Activated naive CD8-positive, alpha-beta T cell treated with anti-CD3 and anti-CD28 coated beads, Interleukin-2, amount 10 ng/mL, durations not matched to agents 7 days and 5 days (primary cell): ENCODE results near the gene FPGS. TPM values are rescaled to one million over a fixed set of nuclear protein-coding genes. Genes with fewer than 3 reads are reported as not detected.

Experiments used
- ATAC-seq: fragments of 150-1000 bp; cut with Tn5 transposase; one replicate; pipeline ENCODE4 v1.10.0; 2021; ENCODE audit warnings: low read depth, moderate library complexity
- POLR2A ChIA-PET: fragments of 350-600 bp; sonication (Branson Sonifier 250); formaldehyde crosslinking; loops from one replicate; lab custom pipeline; 2021; ENCODE audit warnings: antibody characterized with exemption; lab: Charles Lee
- DNase-seq: peaks from one replicate; pipeline ENCODE4 v3.0.0; 2021
- H3K27ac Mint-ChIP-seq: one replicate; pipeline ENCODE4 v1.8.0; 2022; ENCODE audit warnings: mild to moderate bottlenecking, mixed read lengths
- H3K27me3 Mint-ChIP-seq: one replicate; pipeline ENCODE4 v1.8.0; 2022; ENCODE audit warnings: mild to moderate bottlenecking, moderate library complexity, mixed read lengths
- H3K36me3 Mint-ChIP-seq: one replicate; pipeline ENCODE4 v1.8.0; 2021; ENCODE audit warnings: mild to moderate bottlenecking, mixed read lengths
- H3K4me1 Mint-ChIP-seq: one replicate; pipeline ENCODE4 v1.8.0; 2021; ENCODE audit warnings: mixed read lengths
- H3K4me3 Mint-ChIP-seq: one replicate; pipeline ENCODE4 v1.8.0; 2022; ENCODE audit warnings: mild to moderate bottlenecking, moderate library complexity, mixed read lengths
- H3K9me3 Mint-ChIP-seq: one replicate; pipeline ENCODE4 v1.8.0; 2021; ENCODE audit warnings: mixed read lengths
- total RNA-seq, 2 experiments: library from RNA; stranded (reverse); gene quantifications; one replicate each; pipeline ENCODE4 v1.2.3, GENCODE V29; 2021

FPGS gene
- total RNA-seq, 2 experiments from 2014 or later: 108 to 109 TPM

GRCh38 chr9:127796225-127796813 is 6.4 kb upstream of the FPGS start:
- peak; percentile 11 for ATAC-seq
- POLR2A ChIA-PET: interaction anchor here (0.6 to 1.7 kb wide), 11 partner anchors 10 to 260 kb away, joined by 3 to 14 read pairs (median 4); partner anchors contain the start of genes CDK9 and ENG
- Mint-ChIP-seq H3K27me3 (no peaks in the 10 kb centered on the region), H3K27ac (peak overlapping the region; percentile 73), H3K4me3 (peak overlapping the region; percentile 69), H3K9me3 (no peaks in the 10 kb centered on the region), H3K4me1 (peaks cover 24% of the 10 kb centered on the region), H3K36me3 (peaks cover 4% of the 10 kb centered on the region)
- DNase-seq: no peak

- Mint-ChIP-seq H3K4me3 (peak overlapping the region; percentile 69), H3K27me3 (no peaks in the 10 kb centered on the region), H3K36me3 (peaks cover 3% of the 10 kb centered on the region), H3K27ac (peak overlapping the region; percentile 73), H3K4me1 (peaks cover 27% of the 10 kb centered on the region), H3K9me3 (no peaks in the 10 kb centered on the region)
- DNase-seq: no peak
- POLR2A ChIA-PET: interaction anchor here (0.6 to 1.7 kb wide), 15 partner anchors 9 to 261 kb away, joined by 3 to 14 read pairs (median 4); partner anchors contain the start of genes CDK9 and ENG
- ATAC-seq: peak; percentile 51
These were observed 5.8 kb upstream of the FPGS start for GRCh38 chr9:127796852-127797370.

- Mint-ChIP-seq H3K9me3 (no peaks in the 10 kb centered on the region), H3K36me3 (peaks cover 7% of the 10 kb centered on the region), H3K27ac (peak overlapping the region; percentile 86), H3K4me3 (peak overlapping the region; percentile 85), H3K4me1 (peaks cover 26% of the 10 kb centered on the region), H3K27me3 (no peaks in the 10 kb centered on the region)
- ATAC-seq (no peak), DNase-seq (no peak)
- POLR2A ChIA-PET: interaction anchor here (0.6 to 4.1 kb wide), 11 partner anchors 10 to 386 kb away, joined by 3 to 16 read pairs (median 5); partner anchors contain the start of genes CDK9 and SH2D3C
These were observed 617 bp upstream of the FPGS start for GRCh38 chr9:127801955-127802575.

- Mint-ChIP-seq H3K4me1 (peaks cover 19% of the 10 kb centered on the region), H3K27me3 (no peaks in the 10 kb centered on the region), H3K36me3 (peaks cover 7% of the 10 kb centered on the region), H3K4me3 (peak overlapping the region; percentile 97), H3K27ac (peak overlapping the region; percentile 98), H3K9me3 (no peaks in the 10 kb centered on the region)
- DNase-seq: no peak
- ATAC-seq: no peak
- POLR2A ChIA-PET: interaction anchor here (0.6 to 4.1 kb wide), 8 partner anchors 11 to 234 kb away, joined by 3 to 16 read pairs (median 4); partner anchors contain the start of gene CDK9
These were observed 1.0 kb downstream of the FPGS start for GRCh38 chr9:127803507-127804352.

- no peak for ATAC-seq
- H3K27me3 Mint-ChIP-seq: no peaks in the 10 kb centered on the region
- H3K36me3 Mint-ChIP-seq: peaks cover 11% of the 10 kb centered on the region
- peaks cover 19% of the 10 kb centered on the region for H3K4me1 Mint-ChIP-seq
- H3K9me3 Mint-ChIP-seq: no peaks in the 10 kb centered on the region
- DNase-seq: no peak
- H3K27ac Mint-ChIP-seq: no peak overlapping the region
- POLR2A ChIA-PET: interaction anchor here (0.7 kb wide), 1 partner anchor 90 kb away, joined by 3 read pairs; the partner anchor contains the start of gene PTRH1
- no peak overlapping the region for H3K4me3 Mint-ChIP-seq
These were observed 2.9 kb downstream of the FPGS start for GRCh38 chr9:127805620-127806019.

- no peaks in the 10 kb centered on the region for H3K27me3 Mint-ChIP-seq
- no peak overlapping the region for H3K4me3 Mint-ChIP-seq
- H3K9me3 Mint-ChIP-seq: no peaks in the 10 kb centered on the region
- H3K27ac Mint-ChIP-seq: no peak overlapping the region
- peaks cover 13% of the 10 kb centered on the region for H3K36me3 Mint-ChIP-seq
- DNase-seq (no peak), ATAC-seq (no peak)
- POLR2A ChIA-PET: interaction anchor here (1.2 kb wide), 1 partner anchor 10 kb away, joined by 4 read pairs; no protein-coding TSS in a partner anchor
- H3K4me1 Mint-ChIP-seq: peaks cover 15% of the 10 kb centered on the region
These were observed 4.2 kb downstream of the FPGS start for GRCh38 chr9:127806871-127807270.

- Mint-ChIP-seq H3K27ac (peak overlapping the region; percentile 30), H3K4me1 (peaks cover 14% of the 10 kb centered on the region), H3K36me3 (peaks cover 11% of the 10 kb centered on the region), H3K9me3 (no peaks in the 10 kb centered on the region), H3K27me3 (no peaks in the 10 kb centered on the region), H3K4me3 (no peak overlapping the region)
- ATAC-seq: no peak
- no peak for DNase-seq
- POLR2A ChIA-PET: interaction anchor here (0.6 to 1.1 kb wide), 7 partner anchors 10 to 376 kb away, joined by 3 to 6 read pairs (median 5); no protein-coding TSS in a partner anchor
These were observed 5.8 kb downstream of the FPGS start for GRCh38 chr9:127808347-127809001.

- H3K4me3 Mint-ChIP-seq: no peak overlapping the region
- ATAC-seq (peak; percentile 27), DNase-seq (no peak)
- H3K27me3 Mint-ChIP-seq: no peaks in the 10 kb centered on the region
- peaks cover 11% of the 10 kb centered on the region for H3K36me3 Mint-ChIP-seq
- peaks cover 10% of the 10 kb centered on the region for H3K4me1 Mint-ChIP-seq
- POLR2A ChIA-PET: interaction anchor here (0.6 to 1.1 kb wide), 7 partner anchors 9 to 375 kb away, joined by 3 to 6 read pairs (median 5); no protein-coding TSS in a partner anchor
- no peaks in the 10 kb centered on the region for H3K9me3 Mint-ChIP-seq
- H3K27ac Mint-ChIP-seq: peak overlapping the region; percentile 16
These were observed 6.4 kb downstream of the FPGS start for GRCh38 chr9:127809002-127809539.

GRCh38 chr9:127809540-127810377 is 7.1 kb downstream of the FPGS start:
- POLR2A ChIA-PET: interaction anchor here (1.0 to 1.1 kb wide), 3 partner anchors 9 to 25 kb away, joined by 5 read pairs; no protein-coding TSS in a partner anchor
- Mint-ChIP-seq H3K27me3 (no peaks in the 10 kb centered on the region), H3K4me1 (peaks cover 6% of the 10 kb centered on the region), H3K36me3 (peaks cover 11% of the 10 kb centered on the region), H3K4me3 (no peak overlapping the region), H3K27ac (peak overlapping the region; percentile 16), H3K9me3 (no peaks in the 10 kb centered on the region)
- no peak for DNase-seq
- no peak for ATAC-seq

GRCh38 chr9:127810378-127811187 is 7.9 kb downstream of the FPGS start:
- no peaks in the 10 kb centered on the region for H3K9me3 Mint-ChIP-seq
- ATAC-seq (no peak), DNase-seq (no peak)
- peaks cover 6% of the 10 kb centered on the region for H3K4me1 Mint-ChIP-seq
- no peak overlapping the region for H3K4me3 Mint-ChIP-seq
- H3K27ac Mint-ChIP-seq: no peak overlapping the region
- peaks cover 10% of the 10 kb centered on the region for H3K36me3 Mint-ChIP-seq
- POLR2A ChIA-PET: no interaction called here
- H3K27me3 Mint-ChIP-seq: no peaks in the 10 kb centered on the region

- Mint-ChIP-seq H3K4me3 (no peak overlapping the region), H3K27ac (no peak overlapping the region), H3K9me3 (no peaks in the 10 kb centered on the region), H3K4me1 (no peaks in the 10 kb centered on the region), H3K27me3 (no peaks in the 10 kb centered on the region), H3K36me3 (peaks cover 6% of the 10 kb centered on the region)
- no peak for ATAC-seq
- DNase-seq: no peak
- POLR2A ChIA-PET: no interaction called here
These were observed 9.3 kb downstream of the FPGS start for GRCh38 chr9:127812011-127812410.
